OCI-LY3 (cell line): ENCODE measurements around the gene CRYBG1.

ENCODE experiments used
- EZH2phosphoT487 ChIP-seq: fragments of 200-600 bp; shearing (Covaris generic); IDR thresholded peaks from 2 replicates; pipeline ENCODE4 v1.6.1; 2018; ENCODE audit warnings: antibody characterized with exemption, mixed run types, low read depth
- TF ChIP-seq, protein P1 (sequence below): fragments of 200-600, 300-600 bp; sonication (generic); IDR thresholded peaks from 2 replicates; pipeline ENCODE4 v1.5.1; 2014; ENCODE audit warnings: antibody characterized with exemption, low read length, low read depth

DNA sequence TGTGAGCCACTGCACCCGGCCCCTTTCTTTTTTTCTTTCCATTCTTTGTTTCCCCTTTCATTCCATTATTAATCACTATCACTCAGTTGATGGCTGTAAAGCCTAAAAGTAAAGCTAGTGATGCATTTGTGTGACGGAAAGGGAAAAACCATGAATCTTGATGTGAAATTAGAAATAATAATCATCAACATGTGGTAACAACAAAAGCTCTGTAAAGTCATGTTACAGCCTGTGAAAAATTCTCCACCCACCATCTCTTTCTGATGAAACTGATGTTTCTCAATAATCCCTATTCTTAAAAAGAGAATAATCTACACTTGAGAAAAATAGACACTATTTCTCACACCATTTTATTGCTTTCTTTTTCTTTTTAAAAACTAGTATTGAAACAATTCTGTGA, 80.0 kb downstream of the CRYBG1 start:
- TF ChIP-seq, protein P1, sequence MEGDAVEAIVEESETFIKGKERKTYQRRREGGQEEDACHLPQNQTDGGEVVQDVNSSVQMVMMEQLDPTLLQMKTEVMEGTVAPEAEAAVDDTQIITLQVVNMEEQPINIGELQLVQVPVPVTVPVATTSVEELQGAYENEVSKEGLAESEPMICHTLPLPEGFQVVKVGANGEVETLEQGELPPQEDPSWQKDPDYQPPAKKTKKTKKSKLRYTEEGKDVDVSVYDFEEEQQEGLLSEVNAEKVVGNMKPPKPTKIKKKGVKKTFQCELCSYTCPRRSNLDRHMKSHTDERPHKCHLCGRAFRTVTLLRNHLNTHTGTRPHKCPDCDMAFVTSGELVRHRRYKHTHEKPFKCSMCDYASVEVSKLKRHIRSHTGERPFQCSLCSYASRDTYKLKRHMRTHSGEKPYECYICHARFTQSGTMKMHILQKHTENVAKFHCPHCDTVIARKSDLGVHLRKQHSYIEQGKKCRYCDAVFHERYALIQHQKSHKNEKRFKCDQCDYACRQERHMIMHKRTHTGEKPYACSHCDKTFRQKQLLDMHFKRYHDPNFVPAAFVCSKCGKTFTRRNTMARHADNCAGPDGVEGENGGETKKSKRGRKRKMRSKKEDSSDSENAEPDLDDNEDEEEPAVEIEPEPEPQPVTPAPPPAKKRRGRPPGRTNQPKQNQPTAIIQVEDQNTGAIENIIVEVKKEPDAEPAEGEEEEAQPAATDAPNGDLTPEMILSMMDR = no peak
- TF ChIP-seq EZH2phosphoT487 = no peak
